ENCODE measurements around the gene PDRG1.

DNA sequence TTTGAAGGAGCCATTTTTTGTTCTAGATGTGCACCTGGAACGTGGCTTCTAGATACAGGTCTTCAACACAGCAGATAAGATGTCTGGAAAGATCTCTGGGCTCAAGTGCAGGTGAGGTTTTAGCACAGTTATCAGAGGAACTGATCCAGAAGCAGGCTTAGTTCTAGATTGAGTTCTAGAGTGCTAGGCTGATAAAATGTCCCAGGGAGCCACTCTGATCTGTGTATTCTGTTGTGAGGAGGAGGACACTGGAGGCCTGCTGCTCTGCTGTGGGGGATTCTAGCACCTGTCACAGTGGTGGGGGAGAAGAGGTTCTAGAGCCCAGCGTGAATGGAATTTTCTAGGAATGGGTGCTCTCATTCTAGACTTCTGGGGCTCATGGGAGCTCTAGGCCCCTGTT is 46.4 kb upstream of the PDRG1 start:
- TF ChIP-seq TAF1 (IDR thresholded peaks at IDR 0.05; ENCODE audit: borderline replicate concordance, insufficient read depth, low read length) (no peak), REST (IDR thresholded peaks at IDR 0.05; ENCODE audit: insufficient read depth in 1 of 2, low read depth in 2 of 2, low read length in 2 of 2) (no peak)
